GF-D8 (cell line): ENCODE measurements around the gene DCAF8L1.
"Not testable (repeated sequence)": the region's sequence is repeated elsewhere in the genome, so short reads cannot be mapped to it uniquely, and the experiment has no call there.

Source experiments
- DNase-seq: peaks from one replicate; lab custom pipeline; 2025; lab: John Stamatoyannopoulos, UW

The DCAF8L1 gene

GRCh38 chrX:27981349-27981748 lies at the start of gene DCAF8L1:
DCAF8L1 (minus strand) TSS chrX:27981449; CDS start chrX:27981334, 115 bp downstream.
- DNase-seq = no peak

DNA sequence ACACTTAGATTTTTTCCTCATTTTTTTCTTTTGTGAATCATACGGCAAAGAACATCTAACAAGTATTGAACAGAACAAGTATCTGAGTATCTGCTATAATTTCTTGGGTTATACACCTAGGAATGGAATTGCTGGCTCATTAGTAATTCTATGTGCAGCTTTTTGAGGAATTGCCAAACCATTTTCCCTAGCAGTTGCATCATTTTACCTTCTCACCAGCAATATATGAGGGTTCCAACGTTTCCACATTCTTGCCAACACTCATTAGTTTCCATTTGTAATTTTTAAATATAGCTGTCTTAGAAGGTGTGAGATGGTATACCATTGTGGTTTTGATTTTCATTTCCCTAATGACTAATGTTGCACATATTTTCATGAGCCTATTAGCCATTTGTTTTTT lies 41.1 kb upstream of the DCAF8L1 start:
- no peak for DNase-seq

- no peak for DNase-seq
Observed at GRCh38 chrX:28016823-28017222, 35.6 kb upstream of the DCAF8L1 start.

DNA sequence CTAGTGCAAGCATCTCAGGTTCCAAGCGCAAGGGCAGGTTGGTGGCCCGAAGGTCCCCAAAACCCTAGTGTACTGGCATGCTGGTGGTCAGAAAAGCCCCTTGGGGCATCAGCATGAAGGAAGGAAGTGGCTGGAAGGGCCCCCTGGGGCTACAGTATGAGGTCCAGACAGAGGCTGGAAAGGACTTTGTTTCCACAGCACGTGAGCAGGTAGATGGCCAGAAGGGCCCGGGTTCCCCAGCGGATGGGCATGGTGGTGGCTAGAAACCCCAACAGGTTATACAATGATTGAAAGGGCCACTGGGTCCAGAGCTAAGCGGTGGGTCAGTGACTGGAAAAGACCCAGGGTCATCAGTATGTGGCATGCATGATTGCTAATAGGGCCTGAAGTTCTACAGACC lies 34.7 kb upstream of the DCAF8L1 start:
- no peak for DNase-seq

GRCh38 chrX:28010875-28011274 lies 29.6 kb upstream of the DCAF8L1 start:
- no peak for DNase-seq

GRCh38 chrX:27998666-27999065 lies 17.4 kb upstream of the DCAF8L1 start:
- no peak for DNase-seq

GRCh38 chrX:27997622-27998021 lies 16.4 kb upstream of the DCAF8L1 start:
- DNase-seq = no peak

DNA sequence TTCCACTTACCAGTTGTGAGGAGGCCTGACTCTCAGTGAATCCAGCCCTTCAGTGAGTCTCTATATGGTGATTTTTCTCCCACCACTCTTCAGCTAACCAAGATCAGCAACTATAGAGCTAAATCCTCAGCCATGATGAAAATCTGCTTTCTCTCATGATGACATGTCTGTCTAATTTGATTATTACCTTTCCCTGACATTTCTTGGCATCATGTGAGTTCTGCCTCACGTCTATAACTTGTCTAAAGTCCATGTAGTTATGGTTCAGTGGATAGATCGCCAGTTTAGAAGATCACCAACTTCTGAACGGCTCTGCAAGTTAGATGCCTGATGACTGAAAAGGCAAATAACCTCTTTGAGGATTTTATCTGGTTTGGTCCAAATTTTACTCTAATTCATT lies 14.9 kb upstream of the DCAF8L1 start:
- DNase-seq = no peak

DNA sequence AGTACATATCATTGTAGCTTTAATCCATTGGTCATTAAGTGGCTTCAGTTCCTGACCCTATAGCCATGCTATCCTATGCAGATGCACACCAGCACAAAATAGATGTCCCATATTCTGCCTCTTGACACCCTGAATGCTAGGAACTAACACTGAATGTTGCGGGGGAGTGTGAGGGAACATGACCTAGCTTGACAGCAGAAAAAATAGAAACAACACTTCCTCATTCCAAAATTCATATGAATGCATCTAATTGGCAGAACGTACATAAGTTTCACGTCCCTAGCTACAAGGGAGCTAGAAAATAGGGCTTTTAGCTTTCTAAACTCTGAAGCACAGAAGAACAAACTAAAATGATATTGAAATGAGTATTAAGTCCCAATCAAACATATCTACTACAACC lies 14.4 kb upstream of the DCAF8L1 start:
- DNase-seq = no peak

- DNase-seq = no peak
Observed at GRCh38 chrX:27987862-27988646, 6.8 kb upstream of the DCAF8L1 start.

- DNase-seq = not testable (repeated sequence)
Observed at GRCh38 chrX:27976934-27977333, 4.3 kb downstream of the DCAF8L1 start.

DNA sequence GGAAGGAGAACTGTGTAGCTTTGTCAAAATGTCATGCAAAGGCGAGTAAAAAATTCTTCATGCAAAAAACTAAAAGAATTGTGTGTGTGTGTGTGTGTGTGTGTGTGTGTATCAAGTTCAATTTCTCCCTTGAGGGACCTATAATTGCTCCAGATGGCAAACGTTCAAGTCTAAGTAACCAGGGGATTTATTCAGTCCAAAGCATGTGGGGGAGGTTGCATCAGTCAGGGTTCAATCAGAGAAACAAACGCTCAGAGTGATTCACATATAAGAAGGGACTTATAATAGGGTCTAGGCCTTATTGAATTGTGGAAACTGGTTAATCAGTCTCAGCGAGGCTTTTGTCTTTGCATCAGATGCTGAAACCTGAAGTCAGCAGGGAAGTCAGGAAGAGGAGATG lies 5.0 kb downstream of the DCAF8L1 start:
- DNase-seq = no peak

DNA sequence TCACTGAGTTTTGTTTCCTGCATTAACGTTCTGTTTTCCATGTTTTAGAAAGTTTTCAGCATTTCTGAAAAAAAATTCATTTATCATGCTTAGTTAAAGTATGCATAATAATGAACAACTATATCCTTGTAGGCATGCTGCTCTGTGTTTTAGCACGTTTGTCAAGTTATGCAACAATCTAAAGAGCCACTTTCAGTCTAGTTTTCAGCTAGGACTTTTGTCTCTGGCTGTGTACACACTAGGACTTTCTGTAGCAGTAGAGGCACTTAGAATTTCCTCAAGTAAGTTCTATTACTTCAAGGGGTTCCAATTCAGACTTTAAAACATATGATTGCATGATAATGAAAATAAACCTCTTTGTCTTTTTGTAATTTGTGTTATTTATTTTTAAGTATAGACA lies 12.4 kb downstream of the DCAF8L1 start:
- DNase-seq = no peak

GRCh38 chrX:27968352-27968751 lies 12.9 kb downstream of the DCAF8L1 start:
- no peak for DNase-seq

GRCh38 chrX:27966955-27967354 lies 14.3 kb downstream of the DCAF8L1 start:
- DNase-seq = no peak

- DNase-seq = no peak
Observed at GRCh38 chrX:27966492-27966891, 14.8 kb downstream of the DCAF8L1 start.

- not testable (repeated sequence) for DNase-seq
Observed at GRCh38 chrX:27965348-27965747, 15.9 kb downstream of the DCAF8L1 start.

- no peak for DNase-seq
Observed at GRCh38 chrX:27964432-27964831, 16.8 kb downstream of the DCAF8L1 start.

GRCh38 chrX:27960410-27960809 lies 20.8 kb downstream of the DCAF8L1 start:
- DNase-seq = not testable (repeated sequence)

- peak; percentile 3 for DNase-seq
Observed at GRCh38 chrX:27953171-27953570, 28.1 kb downstream of the DCAF8L1 start.

DNA sequence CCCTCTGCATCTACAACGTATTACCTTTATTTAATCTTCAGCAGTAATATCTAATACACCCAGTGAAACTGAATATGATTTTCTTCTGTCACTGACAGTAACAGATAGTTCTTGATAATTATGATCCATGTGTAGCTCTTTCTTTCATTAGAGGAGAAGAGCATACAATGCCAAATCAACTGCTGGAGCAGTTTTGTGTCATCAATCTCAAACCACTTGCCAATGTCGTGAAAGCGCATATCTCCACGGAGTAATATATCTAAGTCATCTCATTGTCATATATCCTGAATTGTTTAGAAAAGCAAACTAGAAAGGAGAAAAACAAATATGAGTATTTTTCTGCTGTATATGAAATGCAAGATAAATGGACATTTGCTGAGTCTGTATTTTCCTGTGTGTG lies 47.9 kb downstream of the DCAF8L1 start:
- no peak for DNase-seq
